ENCODE data around the gene CUL1. TPM values are rescaled to one million over a fixed set of nuclear protein-coding genes. Genes with fewer than 3 reads are reported as not detected.

CUL1 gene
- total RNA-seq, 1 donor, result 39.8 TPM

- H3K9me3 ChIP-seq (ENCODE audit: low read depth, low read length), result no peaks in the 10 kb centered on the region
- H3K27ac ChIP-seq (ENCODE audit: low read depth, low read length), result no peak overlapping the region
- no peak overlapping the region for H2AFZ ChIP-seq (ENCODE audit: low read length)
- H3K36me3 ChIP-seq (ENCODE audit: insufficient read depth, low read length), result peaks cover 9% of the 10 kb centered on the region
- no peak for TF ChIP-seq CTCF (IDR thresholded peaks at IDR 0.05; ENCODE audit: extremely low read depth, low read depth, low read length)
- H3K79me2 ChIP-seq (ENCODE audit: insufficient read depth, low read length), result peaks cover 96% of the 10 kb centered on the region
- H3K27me3 ChIP-seq (ENCODE audit: insufficient read depth, low read length), result no peaks in the 10 kb centered on the region
- H3K4me1 ChIP-seq (ENCODE audit: insufficient read depth, low read length), result peaks cover 15% of the 10 kb centered on the region
- H3K4me3 ChIP-seq (ENCODE audit: insufficient read depth, low read length), result no peak overlapping the region
- H3K4me2 ChIP-seq (ENCODE audit: insufficient read depth, low read length), result no peak overlapping the region
- DNase-seq (ENCODE audit: insufficient read length, low spot score, missing footprints), result no peak
- peaks cover 86% of the 10 kb centered on the region for H4K20me1 ChIP-seq (ENCODE audit: insufficient read depth, low read length)
These were observed 27.7 kb downstream of the CUL1 start for GRCh38 chr7:148726385-148726784.

GRCh38 chr7:148727501-148728278 lies 29.0 kb downstream of the CUL1 start:
- DNase-seq (ENCODE audit: insufficient read length, low spot score, missing footprints), result peak; percentile 8
- TF ChIP-seq CTCF (IDR thresholded peaks at IDR 0.05; ENCODE audit: extremely low read depth, low read depth, low read length), result no peak
- Histone ChIP-seq H3K27ac (ENCODE audit: low read depth, low read length) (no peak overlapping the region), H3K4me3 (ENCODE audit: insufficient read depth, low read length) (no peak overlapping the region), H2AFZ (ENCODE audit: low read length) (no peak overlapping the region), H3K4me2 (ENCODE audit: insufficient read depth, low read length) (no peak overlapping the region), H4K20me1 (ENCODE audit: insufficient read depth, low read length) (peaks cover 75% of the 10 kb centered on the region), H3K9me3 (ENCODE audit: low read depth, low read length) (no peaks in the 10 kb centered on the region), H3K79me2 (ENCODE audit: insufficient read depth, low read length) (peaks cover 95% of the 10 kb centered on the region), H3K4me1 (ENCODE audit: insufficient read depth, low read length) (peaks cover 15% of the 10 kb centered on the region), H3K36me3 (ENCODE audit: insufficient read depth, low read length) (peaks cover 22% of the 10 kb centered on the region), H3K27me3 (ENCODE audit: insufficient read depth, low read length) (no peaks in the 10 kb centered on the region)

GRCh38 chr7:148729984-148730733 lies 31.5 kb downstream of the CUL1 start:
- Histone ChIP-seq H3K27me3 (ENCODE audit: insufficient read depth, low read length) (no peaks in the 10 kb centered on the region), H4K20me1 (ENCODE audit: insufficient read depth, low read length) (peaks cover 61% of the 10 kb centered on the region)
- DNase-seq (ENCODE audit: insufficient read length, low spot score, missing footprints), result peak; percentile 80

More at GRCh38 chr7:148729984-148730733, 31.5 kb downstream of the CUL1 start:
- TF ChIP-seq CTCF (IDR thresholded peaks at IDR 0.05; ENCODE audit: extremely low read depth, low read depth, low read length), result no peak
- H2AFZ ChIP-seq (ENCODE audit: low read length), result no peak overlapping the region
- H3K4me3 ChIP-seq (ENCODE audit: insufficient read depth, low read length), result no peak overlapping the region
- H3K4me2 ChIP-seq (ENCODE audit: insufficient read depth, low read length), result peak overlapping the region; percentile 44
- H3K4me1 ChIP-seq (ENCODE audit: insufficient read depth, low read length), result peaks cover 13% of the 10 kb centered on the region
- H3K27ac ChIP-seq (ENCODE audit: low read depth, low read length), result peak overlapping the region; percentile 55
- peaks cover 38% of the 10 kb centered on the region for H3K36me3 ChIP-seq (ENCODE audit: insufficient read depth, low read length)
- H3K79me2 ChIP-seq (ENCODE audit: insufficient read depth, low read length), result peaks cover 94% of the 10 kb centered on the region
- no peaks in the 10 kb centered on the region for H3K9me3 ChIP-seq (ENCODE audit: low read depth, low read length)

Measured in osteoblast (primary cell).